Nephron (organoid): ENCODE measurements around the gene BMPR1A.

Source experiments
- H3K27ac Mint-ChIP-seq, 3 experiments: 2 replicates each; pipeline ENCODE4 v1.8.0; 2020; ENCODE audit warnings: mixed read lengths in 3 of 3, mild to moderate bottlenecking in 2 of 3, moderate library complexity in 1 of 3
- H3K27me3 Mint-ChIP-seq: 2 replicates; pipeline ENCODE4 v1.8.0; 2021; ENCODE audit warnings: low read depth, mild to moderate bottlenecking, moderate library complexity, mixed read lengths
- H3K36me3 Mint-ChIP-seq: 2 replicates; pipeline ENCODE4 v1.8.0; 2020; ENCODE audit warnings: low read depth, mixed read lengths
- H3K4me1 Mint-ChIP-seq: 2 replicates; pipeline ENCODE4 v1.8.0; 2020; ENCODE audit warnings: mixed read lengths
- H3K4me3 Mint-ChIP-seq, 3 experiments: 2 replicates each; pipeline ENCODE4 v1.8.0; 2020; ENCODE audit warnings: mild to moderate bottlenecking in 3 of 3, mixed read lengths in 3 of 3, moderate library complexity in 2 of 3
- H3K9me3 Mint-ChIP-seq: 2 replicates; pipeline ENCODE4 v1.8.0; 2020; ENCODE audit warnings: mixed read lengths
- TF ChIP-seq, protein P1 (sequence below), 3 experiments: fragments of 200-600 bp; sonication (generic); IDR thresholded peaks; one replicate each; pipeline ENCODE4 v1.5.0; 2021; ENCODE audit warnings: antibody characterized with exemption in 3 of 3; ENCODE audit not compliant: unreplicated experiment in 3 of 3

Gene BMPR1A

DNA sequence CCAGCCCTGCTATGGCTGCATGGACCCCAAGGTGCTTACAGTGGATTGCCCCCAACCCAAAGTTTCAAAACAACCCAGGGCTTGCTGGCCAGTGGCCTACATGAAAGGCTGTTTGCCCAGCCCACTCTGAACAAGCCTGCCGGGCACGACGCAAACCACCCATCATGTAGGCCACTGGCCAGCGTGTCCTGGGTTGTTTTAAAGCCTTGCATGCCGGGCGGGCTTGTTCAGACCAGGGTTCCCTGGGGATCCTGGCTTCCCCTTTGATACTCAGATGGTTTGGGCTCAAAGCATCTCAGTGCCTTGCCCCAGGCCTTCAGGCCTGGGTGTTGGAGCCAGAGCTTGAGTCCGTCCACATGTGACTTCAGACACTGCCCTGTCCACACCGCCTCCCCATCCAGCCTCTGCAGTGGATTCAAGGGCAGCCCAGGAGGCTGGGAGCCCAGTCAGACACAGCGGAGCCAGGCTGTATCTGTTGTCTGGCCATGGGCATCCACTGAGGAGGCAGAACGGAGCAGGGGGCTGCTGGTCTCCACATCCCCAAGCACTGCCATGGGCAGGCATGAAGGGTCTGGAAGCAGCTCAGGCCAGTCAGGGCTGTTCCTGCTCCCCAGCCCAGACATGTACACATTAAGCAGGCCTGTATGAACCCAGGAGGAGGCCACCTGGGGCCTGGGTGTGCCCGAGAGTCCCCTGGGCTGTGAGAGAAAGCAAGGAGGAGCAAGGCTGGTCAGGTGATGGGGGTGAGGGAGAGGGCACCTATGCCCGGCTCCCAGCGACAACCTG, 207.8 kb downstream of the BMPR1A start:
- peaks cover 33% of the 10 kb centered on the region for H3K4me1 Mint-ChIP-seq
- TF ChIP-seq, protein P1, sequence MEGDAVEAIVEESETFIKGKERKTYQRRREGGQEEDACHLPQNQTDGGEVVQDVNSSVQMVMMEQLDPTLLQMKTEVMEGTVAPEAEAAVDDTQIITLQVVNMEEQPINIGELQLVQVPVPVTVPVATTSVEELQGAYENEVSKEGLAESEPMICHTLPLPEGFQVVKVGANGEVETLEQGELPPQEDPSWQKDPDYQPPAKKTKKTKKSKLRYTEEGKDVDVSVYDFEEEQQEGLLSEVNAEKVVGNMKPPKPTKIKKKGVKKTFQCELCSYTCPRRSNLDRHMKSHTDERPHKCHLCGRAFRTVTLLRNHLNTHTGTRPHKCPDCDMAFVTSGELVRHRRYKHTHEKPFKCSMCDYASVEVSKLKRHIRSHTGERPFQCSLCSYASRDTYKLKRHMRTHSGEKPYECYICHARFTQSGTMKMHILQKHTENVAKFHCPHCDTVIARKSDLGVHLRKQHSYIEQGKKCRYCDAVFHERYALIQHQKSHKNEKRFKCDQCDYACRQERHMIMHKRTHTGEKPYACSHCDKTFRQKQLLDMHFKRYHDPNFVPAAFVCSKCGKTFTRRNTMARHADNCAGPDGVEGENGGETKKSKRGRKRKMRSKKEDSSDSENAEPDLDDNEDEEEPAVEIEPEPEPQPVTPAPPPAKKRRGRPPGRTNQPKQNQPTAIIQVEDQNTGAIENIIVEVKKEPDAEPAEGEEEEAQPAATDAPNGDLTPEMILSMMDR (IDR thresholded peaks at IDR 0.05; ENCODE audit: unreplicated experiment in 3 of 3): no peak
- H3K27ac Mint-ChIP-seq: peak overlapping the region in 1 of 3 experiments; percentile 63
- no peaks in the 10 kb centered on the region for H3K36me3 Mint-ChIP-seq
- H3K9me3 Mint-ChIP-seq: no peaks in the 10 kb centered on the region
- peaks cover 3% of the 10 kb centered on the region for H3K27me3 Mint-ChIP-seq
- no peak overlapping the region for H3K4me3 Mint-ChIP-seq

DNA sequence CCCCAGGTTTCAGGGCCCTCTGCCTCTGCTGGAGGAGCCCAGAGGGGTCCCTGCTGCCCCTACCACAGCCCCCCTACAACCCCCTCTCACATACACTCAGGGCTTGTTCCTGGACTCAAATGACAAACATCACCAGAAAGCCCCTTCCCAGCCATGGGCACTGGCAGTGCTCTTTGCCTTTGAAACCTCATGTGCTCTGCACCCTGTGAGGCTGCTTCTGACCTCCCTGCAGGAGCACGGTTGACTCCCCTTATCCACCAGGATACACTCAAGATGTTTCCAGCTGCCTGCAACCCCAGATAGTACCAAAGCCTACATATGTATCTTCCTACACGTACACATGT, 208.4 kb downstream of the BMPR1A start:
- Mint-ChIP-seq H3K4me1 (peaks cover 36% of the 10 kb centered on the region), H3K36me3 (no peaks in the 10 kb centered on the region), H3K27me3 (peaks cover 3% of the 10 kb centered on the region), H3K4me3 (no peak overlapping the region), H3K27ac (peak overlapping the region in 2 of 3 experiments; percentile 36 to 63), H3K9me3 (no peaks in the 10 kb centered on the region)
- TF ChIP-seq, protein P1 (IDR thresholded peaks at IDR 0.05; ENCODE audit: unreplicated experiment in 3 of 3): no peak

DNA sequence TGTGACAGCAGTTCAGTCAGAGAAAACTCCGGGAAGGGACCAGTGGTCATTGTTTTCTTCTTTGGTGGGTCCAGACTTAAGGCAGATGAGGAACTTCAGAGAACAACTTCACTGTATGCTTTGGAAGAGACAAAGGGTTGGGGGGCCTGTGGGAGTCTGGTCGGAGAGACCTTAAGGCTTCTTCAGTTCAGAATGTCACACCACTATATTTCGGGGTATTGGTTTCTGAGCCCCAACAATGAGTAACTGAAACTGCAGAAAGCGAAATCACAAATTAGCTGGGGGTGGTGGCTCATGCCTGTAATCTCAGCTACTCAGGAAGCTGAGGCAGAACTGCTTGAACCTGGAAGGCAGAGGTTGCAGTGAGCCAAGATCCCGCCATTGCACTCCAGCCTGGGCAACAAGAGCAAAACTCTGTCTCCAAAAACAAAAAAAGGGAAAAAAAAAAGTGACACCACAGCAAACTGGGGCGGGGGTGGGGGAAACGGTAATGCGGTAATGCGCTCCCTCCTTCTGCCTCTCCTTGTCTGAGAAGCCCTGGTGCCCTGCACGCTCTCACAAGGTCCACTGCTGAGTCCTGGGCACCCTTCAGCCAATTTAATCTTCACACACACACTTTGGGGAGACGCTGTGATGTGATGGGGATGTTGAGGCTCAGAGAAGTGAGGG, 209.7 kb downstream of the BMPR1A start:
- TF ChIP-seq, protein P1 (IDR thresholded peaks at IDR 0.05; ENCODE audit: unreplicated experiment in 3 of 3): no peak
- peak overlapping the region; percentile 59 to 77 (median 63) for H3K27ac Mint-ChIP-seq
- H3K27me3 Mint-ChIP-seq: peaks cover 3% of the 10 kb centered on the region
- peaks cover 43% of the 10 kb centered on the region for H3K4me1 Mint-ChIP-seq
- H3K36me3 Mint-ChIP-seq: no peaks in the 10 kb centered on the region
- peak overlapping the region in 1 of 3 experiments; percentile 31 for H3K4me3 Mint-ChIP-seq
- no peaks in the 10 kb centered on the region for H3K9me3 Mint-ChIP-seq

DNA sequence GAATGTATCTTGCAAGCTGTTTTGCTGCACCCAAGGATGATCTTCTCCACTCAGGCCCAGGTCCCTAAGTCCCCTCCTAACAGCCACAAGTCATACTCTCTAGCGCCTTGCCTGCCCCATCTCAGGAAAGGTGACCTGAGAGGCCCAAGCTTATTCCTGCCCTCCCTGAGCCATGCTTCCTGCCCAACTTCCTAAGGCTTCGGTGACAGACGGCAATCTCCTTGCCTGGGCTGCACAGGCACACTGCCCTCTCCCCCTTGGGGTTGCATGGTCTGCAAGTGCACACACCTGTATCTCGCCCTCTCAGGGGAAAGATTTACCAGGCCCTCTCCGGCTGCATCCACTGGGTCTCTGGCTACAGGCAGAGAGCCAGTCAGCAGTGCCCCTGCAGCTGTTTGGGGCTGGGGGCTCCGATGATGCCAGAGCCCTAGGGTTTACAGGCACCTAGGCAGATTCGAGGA, 211.1 kb downstream of the BMPR1A start:
- Mint-ChIP-seq H3K27me3 (peaks cover 9% of the 10 kb centered on the region), H3K4me3 (peak overlapping the region in 2 of 3 experiments; percentile 41 to 48), H3K9me3 (no peaks in the 10 kb centered on the region), H3K4me1 (peaks cover 49% of the 10 kb centered on the region), H3K36me3 (no peaks in the 10 kb centered on the region), H3K27ac (peak overlapping the region in 2 of 3 experiments; percentile 45 to 63)
- TF ChIP-seq, protein P1 (IDR thresholded peaks at IDR 0.05; ENCODE audit: unreplicated experiment in 3 of 3): no peak

DNA sequence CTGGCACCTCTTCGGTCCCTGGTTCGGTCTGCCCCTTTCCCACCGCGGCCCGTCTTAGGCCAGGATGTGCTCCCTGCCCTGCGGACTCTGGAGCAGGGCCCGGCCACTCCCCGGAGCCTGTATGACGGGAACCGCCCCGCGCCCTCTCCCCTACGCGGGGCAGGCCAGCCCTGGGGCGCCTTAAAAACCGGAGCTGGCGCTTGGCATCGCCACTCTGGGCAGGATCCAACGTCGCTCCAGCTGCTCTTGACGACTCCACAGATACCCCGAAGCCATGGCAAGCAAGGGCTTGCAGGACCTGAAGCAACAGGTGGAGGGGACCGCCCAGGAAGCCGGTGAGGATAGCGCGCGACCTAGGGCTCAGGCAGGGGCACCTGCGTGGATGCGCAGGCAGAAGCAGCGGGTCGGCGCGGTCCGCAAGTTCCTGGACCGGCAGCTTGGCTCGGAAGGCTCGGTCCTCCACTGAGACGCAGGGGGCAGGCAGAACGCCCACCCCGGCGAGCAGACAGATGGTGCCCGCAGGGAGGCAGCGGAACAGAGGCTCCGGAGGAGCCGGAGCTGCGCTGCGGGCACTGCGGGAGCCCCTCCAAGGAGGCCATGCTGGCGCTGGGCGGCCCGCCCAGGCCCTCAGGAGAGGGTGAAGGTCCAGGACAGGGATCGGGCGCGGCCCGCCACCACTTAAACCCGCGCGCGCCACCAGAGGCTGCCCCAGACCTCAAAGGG, 212.0 kb downstream of the BMPR1A start, which contains the start of gene ADIRF:
Gene ADIRF, plus strand, starts transcription at position 212 of the 723 bp plus-strand sequence. Its CDS starts 63 bp downstream, at position 275.
- H3K36me3 Mint-ChIP-seq: no peaks in the 10 kb centered on the region
- H3K9me3 Mint-ChIP-seq: no peaks in the 10 kb centered on the region
- H3K27me3 Mint-ChIP-seq: peaks cover 13% of the 10 kb centered on the region
- H3K4me1 Mint-ChIP-seq: peaks cover 49% of the 10 kb centered on the region
- peak within 1 kb of the TSS; percentile 86 to 94 (median 91) for H3K4me3 Mint-ChIP-seq
- TF ChIP-seq, protein P1 (IDR thresholded peaks at IDR 0.05; ENCODE audit: unreplicated experiment in 3 of 3): no peak
- peak within 1 kb of the TSS in 2 of 3 experiments; percentile 45 to 91 for H3K27ac Mint-ChIP-seq
